ENCODE results near the gene PRDX5. TPM values are rescaled to one million over a fixed set of nuclear protein-coding genes. Genes with fewer than 3 reads are reported as not detected.

The PRDX5 gene
- total RNA-seq, 4 donors from 2014 or later = 179 to 260 (median 181) TPM

- ATAC-seq = peak; percentile 17
Observed at GRCh38 chr11:64291752-64292459, 26.0 kb upstream of the PRDX5 start.

GRCh38 chr11:64292460-64293254 is 25.3 kb upstream of the PRDX5 start:
- H3K4me1 ChIP-seq = peaks cover 0 to 22% (median 17%) of the 10 kb centered on the region in 3 donors
- no peaks in the 10 kb centered on the region for H3K9me3 ChIP-seq
- peaks cover 0 to 23% of the 10 kb centered on the region in 2 donors for H3K36me3 ChIP-seq
- ATAC-seq = no peak
- no peak for TF ChIP-seq POLR2A (IDR thresholded peaks at IDR 0.05)
- TF ChIP-seq POLR2AphosphoS5 (IDR thresholded peaks at IDR 0.05) = no peak
- no peak for TF ChIP-seq EP300 (IDR thresholded peaks at IDR 0.05)
- no peak for TF ChIP-seq CTCF (IDR thresholded peaks at IDR 0.05)
- H3K4me3 ChIP-seq = peak overlapping the region in 1 of 2 donors; percentile 49
- H3K27ac ChIP-seq = no peak overlapping the region
- H3K27me3 ChIP-seq = peaks cover 82% of the 10 kb centered on the region
- 4% methylated on average over 5 to 16 of the region's 42 CpGs for WGBS, 2 donors (ENCODE audit: low coverage in 1 of 2)

More at GRCh38 chr11:64291752-64292459, 26.0 kb upstream of the PRDX5 start:
- H3K27ac ChIP-seq = no peak overlapping the region
- peaks cover 0 to 30% (median 17%) of the 10 kb centered on the region in 3 donors for H3K4me1 ChIP-seq
- H3K27me3 ChIP-seq = peaks cover 74% of the 10 kb centered on the region
- peak overlapping the region in 1 of 2 donors; percentile 49 for H3K4me3 ChIP-seq
- TF ChIP-seq POLR2AphosphoS5 (IDR thresholded peaks at IDR 0.05) = no peak
- no peak for TF ChIP-seq CTCF (IDR thresholded peaks at IDR 0.05)
- TF ChIP-seq POLR2A (IDR thresholded peaks at IDR 0.05) = no peak
- TF ChIP-seq EP300 (IDR thresholded peaks at IDR 0.05) = no peak
- peaks cover 0 to 25% of the 10 kb centered on the region in 2 donors for H3K36me3 ChIP-seq
- WGBS, 2 donors (ENCODE audit: low coverage in 1 of 2) = no CpG with 5 or more reads among the region's 96 CpGs
- no peaks in the 10 kb centered on the region for H3K9me3 ChIP-seq

- no peaks in the 10 kb centered on the region for H3K9me3 ChIP-seq
- H3K4me1 ChIP-seq = peaks cover 0 to 30% (median 21%) of the 10 kb centered on the region in 3 donors
- 14 to 35% methylated on average over 3 of the region's 3 CpGs for WGBS, 2 donors (ENCODE audit: low coverage in 1 of 2)
- no peak overlapping the region for H3K27ac ChIP-seq
- peaks cover 0 to 2% of the 10 kb centered on the region in 2 donors for H3K36me3 ChIP-seq
- H3K27me3 ChIP-seq = peaks cover 100% of the 10 kb centered on the region
- TF ChIP-seq POLR2AphosphoS5 (IDR thresholded peaks at IDR 0.05) (no peak), CTCF (IDR thresholded peaks at IDR 0.05) (no peak), POLR2A (IDR thresholded peaks at IDR 0.05) (no peak), EP300 (IDR thresholded peaks at IDR 0.05) (no peak)
- H3K4me3 ChIP-seq = no peak overlapping the region
- ATAC-seq = no peak
Observed at GRCh38 chr11:64294774-64295173, 23.1 kb upstream of the PRDX5 start.

- H3K4me1 ChIP-seq = peaks cover 0 to 40% (median 28%) of the 10 kb centered on the region in 3 donors
- H3K9me3 ChIP-seq = no peaks in the 10 kb centered on the region
- no peak for ATAC-seq
- TF ChIP-seq POLR2AphosphoS5 (IDR thresholded peaks at IDR 0.05) = no peak
- TF ChIP-seq EP300 (IDR thresholded peaks at IDR 0.05) = no peak
- TF ChIP-seq POLR2A (IDR thresholded peaks at IDR 0.05) = no peak
- no peak for TF ChIP-seq CTCF (IDR thresholded peaks at IDR 0.05)
- WGBS, 2 donors (ENCODE audit: low coverage in 1 of 2) = 79 to 94% methylated on average over 2 to 4 of the region's 4 CpGs
- no peak overlapping the region for H3K4me3 ChIP-seq
- peaks cover 100% of the 10 kb centered on the region for H3K27me3 ChIP-seq
- H3K27ac ChIP-seq = no peak overlapping the region
- H3K36me3 ChIP-seq = no peaks in the 10 kb centered on the region
Observed at GRCh38 chr11:64295760-64296159, 22.2 kb upstream of the PRDX5 start.
